Activated CD8-positive, alpha-beta memory T cell treated with anti-CD3 and anti-CD28 coated beads for 4 hours (primary cell): ENCODE results near the gene CEACAM7.
"Not testable (repeated sequence)": the region's sequence is repeated elsewhere in the genome, so short reads cannot be mapped to it uniquely, and the experiment has no call there.

Experiments
- DNase-seq, 2 donors: peaks; one replicate each; pipeline ENCODE4 v3.0.0-alpha.2; 2020; ENCODE audit warnings: low read depth in 2 of 2

Gene CEACAM7

DNA sequence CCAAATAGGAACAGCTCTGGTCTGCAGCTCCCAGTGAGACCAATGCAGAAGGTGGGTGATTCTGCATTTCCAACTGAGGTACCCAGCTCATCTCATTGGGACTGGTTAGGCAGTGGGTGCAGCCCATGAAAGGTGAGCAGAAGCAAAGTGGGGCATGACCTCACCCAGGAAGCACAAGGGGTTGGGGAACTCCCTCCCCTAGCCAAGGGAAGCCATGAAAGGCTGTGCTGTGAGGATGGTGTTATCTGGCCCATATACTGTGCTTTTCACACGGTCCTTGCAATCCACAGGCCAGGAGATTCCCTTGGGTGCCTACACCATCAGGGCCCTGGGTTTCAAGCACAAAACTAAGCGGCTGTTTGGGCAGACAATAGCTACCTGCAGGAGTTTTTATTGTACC, 31.3 kb downstream of the CEACAM7 start:
- not testable (repeated sequence) for DNase-seq

DNA sequence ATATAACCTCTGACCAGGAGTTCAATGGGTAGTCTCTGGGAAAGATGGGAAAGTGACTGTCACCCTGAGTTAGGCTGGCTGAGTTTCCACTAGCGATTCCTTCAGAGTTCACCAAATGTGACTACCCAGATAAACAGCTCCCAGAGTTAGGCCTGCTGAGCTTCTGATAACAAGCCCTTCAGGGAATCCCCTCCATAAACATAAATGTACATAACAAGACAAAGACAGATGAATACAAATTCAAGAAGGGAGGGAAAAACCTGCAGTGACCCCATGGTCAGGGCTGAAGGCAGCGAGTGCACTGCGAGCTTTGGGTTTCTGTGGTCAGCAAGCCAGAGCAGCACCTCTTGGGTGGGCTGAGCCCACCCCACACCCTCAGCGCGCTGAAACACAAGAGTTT, 35.8 kb downstream of the CEACAM7 start:
- DNase-seq: no peak

DNA sequence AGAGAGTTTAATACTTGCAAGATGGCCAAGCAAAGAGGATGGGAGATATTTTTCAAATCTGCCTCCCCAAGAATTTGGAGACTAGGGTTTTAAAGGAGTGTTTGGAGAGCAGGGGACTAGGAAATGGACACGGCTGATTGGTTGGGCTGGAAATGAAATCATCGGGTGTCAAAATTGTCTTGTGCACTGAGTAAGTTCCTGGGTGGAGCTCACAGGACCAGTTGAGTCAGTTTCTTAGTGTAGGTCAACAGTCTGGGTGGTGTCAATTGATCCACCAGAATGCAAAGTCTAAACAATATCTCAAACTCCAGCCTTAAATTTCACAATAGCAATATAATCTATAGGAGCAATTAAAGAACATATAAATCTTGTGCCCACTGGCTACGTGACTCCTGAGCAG, 38.2 kb downstream of the CEACAM7 start:
- DNase-seq: no peak

DNA sequence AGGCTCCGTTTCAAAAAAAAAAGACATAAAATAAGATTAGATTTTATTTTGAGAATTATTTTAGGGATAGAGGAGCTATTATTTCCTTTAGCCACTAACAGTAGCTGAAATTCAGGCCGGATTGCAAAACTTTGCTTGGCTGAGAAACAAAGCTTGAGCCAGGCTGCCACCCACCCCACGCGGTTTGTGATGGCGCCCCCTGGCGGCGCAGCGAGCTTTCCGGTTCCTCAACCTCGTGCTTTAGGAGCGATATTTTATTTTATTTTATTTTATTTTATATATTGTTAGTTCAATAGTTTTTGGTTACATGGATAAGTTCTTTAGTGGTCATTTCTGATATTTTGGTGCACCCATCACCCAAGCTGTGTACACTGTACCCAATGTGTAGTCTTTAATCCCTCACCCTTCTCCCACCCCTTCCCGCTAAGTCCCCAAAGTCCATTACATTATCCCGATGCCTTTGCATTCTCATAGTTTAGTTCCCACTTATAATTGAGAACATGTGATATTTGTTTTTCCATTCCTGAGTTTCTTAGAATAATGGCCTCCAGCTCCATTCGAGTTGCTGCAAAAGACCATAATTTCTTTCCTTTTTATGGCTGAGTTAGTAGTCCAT, 41.4 kb downstream of the CEACAM7 start:
- DNase-seq: no peak

DNA sequence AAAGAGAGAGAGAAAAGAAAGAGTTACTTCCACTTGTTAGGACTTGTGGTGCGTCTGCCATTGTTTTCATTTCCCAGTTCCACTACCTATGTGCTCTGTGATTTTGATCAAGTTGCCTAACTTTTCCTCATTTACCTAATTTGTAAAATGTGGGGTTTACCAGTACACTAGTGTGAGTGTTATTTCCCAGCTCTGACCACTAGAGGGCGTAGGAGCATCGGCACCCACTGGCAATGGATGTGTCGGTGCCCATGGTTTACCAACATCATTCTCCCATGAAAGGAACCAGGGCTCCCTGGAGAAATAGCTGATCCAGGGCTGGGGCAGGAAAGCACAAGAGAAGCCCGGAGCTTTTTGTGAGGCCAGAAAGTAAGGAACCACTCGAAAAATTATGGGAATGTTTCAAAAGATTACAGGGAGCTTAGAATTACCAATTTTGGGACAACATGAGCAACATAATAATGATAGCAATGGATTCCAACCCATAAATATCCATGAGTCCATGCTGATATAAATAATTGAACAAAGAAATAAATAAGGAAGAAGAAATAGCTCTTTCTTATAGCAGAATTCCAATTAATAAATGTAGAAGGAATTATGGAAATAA, 46.1 kb downstream of the CEACAM7 start:
- DNase-seq: peak; percentile 53

DNA sequence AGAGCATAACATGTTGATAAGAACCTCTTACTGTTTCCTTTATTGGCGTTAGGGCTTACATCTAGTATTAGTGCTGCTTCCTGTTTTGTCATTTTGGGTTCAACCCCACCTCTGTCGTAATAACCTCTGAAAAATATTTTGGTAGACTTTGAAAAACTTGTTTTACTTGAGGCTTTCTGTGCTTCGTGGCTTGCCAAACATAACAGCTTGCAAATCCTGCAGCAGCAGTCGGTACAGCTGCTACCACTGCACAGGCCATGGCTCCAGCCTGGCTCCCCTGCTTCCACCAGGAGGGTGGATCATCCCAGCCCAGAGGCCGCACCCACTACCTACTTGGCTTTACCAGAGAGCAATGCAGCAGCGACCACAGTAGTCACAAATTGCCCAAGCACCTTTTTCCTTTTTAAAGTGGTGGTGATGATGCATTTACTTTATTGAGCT, 49.4 kb downstream of the CEACAM7 start:
- no peak for DNase-seq

DNA sequence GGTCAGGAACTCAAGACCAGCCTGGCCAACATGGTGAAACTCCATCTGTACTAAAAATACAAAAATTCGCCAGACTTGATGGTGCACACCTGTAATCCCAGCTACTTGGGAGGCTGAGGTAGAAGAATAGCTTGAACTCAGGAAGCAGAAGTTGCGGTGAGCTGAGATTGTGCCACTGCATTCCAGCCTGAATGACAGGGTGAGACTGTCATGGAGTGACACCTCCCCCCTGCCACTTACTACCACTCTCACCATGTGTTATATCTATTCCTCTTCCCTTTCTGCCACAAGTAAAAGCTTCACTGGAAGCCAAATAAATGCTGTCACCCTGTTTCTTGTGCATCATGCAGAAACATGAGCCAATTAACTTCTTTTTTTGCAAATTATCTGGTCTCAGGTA, 50.6 kb downstream of the CEACAM7 start:
- DNase-seq: no peak

DNA sequence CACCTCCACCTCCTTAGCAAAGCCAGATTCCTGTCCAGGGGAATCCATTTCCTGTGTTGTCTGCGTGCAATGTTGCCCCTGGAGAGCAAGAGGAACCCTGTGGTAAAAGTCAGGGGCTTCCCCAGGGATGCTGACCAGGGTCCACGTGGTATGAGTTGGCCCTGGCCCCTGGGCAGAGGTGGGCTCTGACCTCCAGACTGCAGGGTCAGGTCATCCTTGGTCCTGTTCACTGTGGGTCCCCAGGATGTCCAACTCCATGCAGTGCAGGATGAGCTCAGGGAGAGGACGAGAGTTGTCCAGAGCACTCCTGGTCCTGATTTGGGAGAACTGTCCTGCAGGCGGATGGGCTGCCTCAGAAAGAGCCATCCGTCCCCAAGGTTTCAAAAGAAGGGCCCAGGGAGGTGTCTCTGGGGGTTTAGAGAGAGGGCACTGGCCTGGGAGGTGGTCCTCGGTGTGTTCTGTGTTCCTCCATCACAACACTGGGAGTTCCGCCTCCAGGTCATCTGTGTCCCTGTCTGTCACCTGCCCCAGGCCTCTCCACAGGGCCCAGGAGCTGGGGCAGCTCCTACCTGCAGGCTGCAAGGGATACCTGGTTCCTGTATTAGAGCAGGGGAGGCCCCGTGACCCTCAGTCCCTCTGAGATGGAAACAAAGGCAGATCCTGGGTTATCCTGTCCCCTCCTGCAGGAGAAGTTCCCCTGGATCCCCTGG, 59.9 kb downstream of the CEACAM7 start:
- no peak for DNase-seq

DNA sequence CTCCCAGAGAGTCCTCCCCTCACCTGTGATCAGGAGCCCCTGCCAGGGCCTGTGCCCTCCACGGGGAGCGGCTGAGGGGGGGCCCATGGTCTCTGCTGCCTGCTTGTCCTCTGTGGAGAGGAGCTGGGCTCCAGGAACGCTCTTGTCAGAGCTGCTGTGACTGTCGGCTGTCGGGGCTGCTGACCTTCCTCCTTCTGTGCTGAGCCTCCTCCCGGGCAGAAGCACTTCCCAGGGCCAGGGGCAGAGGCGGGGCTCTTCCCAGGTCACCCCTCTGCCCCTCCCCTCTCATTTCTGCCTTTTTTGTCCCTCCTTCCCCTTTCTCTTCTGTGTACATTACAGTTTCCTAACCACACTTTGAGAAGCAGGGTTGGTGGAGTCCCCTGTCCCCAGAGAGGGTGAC, 61.2 kb downstream of the CEACAM7 start, which contains the start of gene CEACAM4:
Gene CEACAM4 (minus strand): TSS at position 198 of the 400 bp plus-strand sequence. CDS start 111 bp downstream, at position 87.
- no peak for DNase-seq

DNA sequence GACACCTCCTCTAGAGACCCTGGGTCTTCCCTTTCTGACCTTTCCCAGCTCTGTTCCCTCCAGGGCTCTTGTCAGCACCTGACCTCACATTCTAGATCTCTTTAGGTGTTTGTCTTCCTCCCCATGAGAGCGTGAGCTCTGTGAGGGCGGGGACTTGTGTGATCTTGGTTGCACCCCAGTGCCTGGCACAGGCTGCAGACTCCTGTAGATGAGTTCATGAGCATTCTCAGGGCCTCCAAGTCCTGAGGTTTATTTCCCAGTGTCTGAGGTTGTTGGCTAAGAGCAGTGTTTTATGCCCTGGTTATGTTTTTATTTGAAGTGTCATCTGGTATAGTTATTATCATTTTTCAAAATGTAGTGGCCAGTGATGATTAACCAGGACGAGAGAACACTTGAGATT, 61.8 kb downstream of the CEACAM7 start:
- DNase-seq: no peak

DNA sequence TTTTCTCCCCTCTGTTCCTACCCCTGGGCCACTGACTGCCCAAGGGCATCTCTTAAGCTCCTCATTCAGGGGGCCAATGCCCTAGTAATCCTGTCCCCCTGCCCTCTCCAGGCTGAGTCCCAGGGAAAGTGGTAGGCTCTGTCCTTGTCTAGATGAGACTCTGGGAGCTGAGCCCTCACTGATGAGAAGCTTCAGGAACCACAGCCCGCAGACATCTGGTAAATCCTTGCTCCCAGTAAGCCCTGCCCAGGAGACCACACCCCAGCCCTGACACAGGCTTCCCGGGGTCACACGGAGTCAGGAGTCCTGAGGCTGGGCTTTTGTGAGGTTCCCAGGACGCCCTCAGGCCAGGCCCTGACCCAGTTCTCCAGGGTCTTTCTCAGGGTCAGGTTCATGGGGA, 63.1 kb downstream of the CEACAM7 start:
- no peak for DNase-seq

DNA sequence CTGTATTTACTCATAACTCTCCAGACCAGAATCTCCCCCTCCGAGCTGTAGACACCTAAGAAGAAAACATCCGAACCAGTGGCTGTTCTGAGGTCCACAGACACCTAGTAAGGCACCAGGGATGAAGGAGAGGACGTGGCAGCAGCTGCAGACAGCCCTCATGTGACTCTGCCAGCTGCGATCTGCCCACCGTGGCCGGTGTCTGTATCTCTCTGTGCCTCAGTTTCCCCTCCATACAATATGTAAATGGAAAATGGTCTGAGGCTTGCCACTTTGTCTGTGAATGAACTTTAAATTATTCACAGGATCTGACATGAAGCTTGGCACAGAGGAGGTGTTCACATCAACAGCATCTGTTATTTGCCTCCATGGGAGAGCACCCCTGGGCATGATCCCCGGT, 63.6 kb downstream of the CEACAM7 start:
- DNase-seq: no peak

DNA sequence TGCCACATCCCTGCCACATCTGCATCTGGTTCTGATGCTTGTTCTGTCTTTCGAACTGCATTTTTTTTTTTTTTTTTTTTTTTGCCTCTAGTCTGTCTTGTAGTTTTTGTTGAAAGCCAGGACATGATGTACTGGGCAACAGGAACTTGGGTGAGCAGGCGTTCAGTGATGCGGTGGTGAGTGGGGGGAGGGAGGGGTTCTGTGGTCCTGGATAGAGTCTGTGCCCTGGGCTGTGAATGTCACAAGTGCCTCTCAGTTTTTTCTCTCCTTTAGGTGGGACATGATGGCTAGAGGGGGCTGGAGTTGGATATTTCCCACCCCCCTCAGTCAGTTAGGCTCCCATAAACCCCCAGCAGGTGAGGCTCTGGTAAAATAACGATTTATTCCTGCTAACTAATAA, 64.7 kb downstream of the CEACAM7 start:
- DNase-seq: no peak
